Measurements from ENCODE around the gene ANXA2.

ANXA2 gene

DNA sequence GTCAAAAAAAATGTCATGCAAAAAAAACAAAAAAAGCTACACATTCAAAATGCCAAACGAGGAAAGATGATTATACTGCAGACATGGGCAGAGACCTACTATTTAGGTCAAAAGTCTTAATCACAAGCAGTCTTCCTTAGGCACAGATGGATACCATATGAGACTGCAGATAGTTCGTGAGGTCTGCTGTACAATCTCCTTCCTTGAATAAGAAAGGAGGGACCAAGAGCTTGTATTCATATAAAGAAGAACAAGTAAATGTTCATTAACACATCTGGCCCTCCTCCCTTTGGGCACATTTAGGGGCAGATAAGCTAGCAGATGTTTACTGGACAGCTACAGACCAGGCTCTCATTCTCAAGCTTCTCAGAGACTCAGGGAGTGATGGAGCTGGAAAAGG is 45.3 kb downstream of the ANXA2 start:
- TF ChIP-seq, protein P1, sequence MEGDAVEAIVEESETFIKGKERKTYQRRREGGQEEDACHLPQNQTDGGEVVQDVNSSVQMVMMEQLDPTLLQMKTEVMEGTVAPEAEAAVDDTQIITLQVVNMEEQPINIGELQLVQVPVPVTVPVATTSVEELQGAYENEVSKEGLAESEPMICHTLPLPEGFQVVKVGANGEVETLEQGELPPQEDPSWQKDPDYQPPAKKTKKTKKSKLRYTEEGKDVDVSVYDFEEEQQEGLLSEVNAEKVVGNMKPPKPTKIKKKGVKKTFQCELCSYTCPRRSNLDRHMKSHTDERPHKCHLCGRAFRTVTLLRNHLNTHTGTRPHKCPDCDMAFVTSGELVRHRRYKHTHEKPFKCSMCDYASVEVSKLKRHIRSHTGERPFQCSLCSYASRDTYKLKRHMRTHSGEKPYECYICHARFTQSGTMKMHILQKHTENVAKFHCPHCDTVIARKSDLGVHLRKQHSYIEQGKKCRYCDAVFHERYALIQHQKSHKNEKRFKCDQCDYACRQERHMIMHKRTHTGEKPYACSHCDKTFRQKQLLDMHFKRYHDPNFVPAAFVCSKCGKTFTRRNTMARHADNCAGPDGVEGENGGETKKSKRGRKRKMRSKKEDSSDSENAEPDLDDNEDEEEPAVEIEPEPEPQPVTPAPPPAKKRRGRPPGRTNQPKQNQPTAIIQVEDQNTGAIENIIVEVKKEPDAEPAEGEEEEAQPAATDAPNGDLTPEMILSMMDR (conservative IDR thresholded peaks at IDR 0.05; ENCODE audit: low read depth, low read length): no peak
- H3K4me3 ChIP-seq (ENCODE audit: low read length): no peak overlapping the region
- DNase-seq (ENCODE audit: low read depth): no peak

DNA sequence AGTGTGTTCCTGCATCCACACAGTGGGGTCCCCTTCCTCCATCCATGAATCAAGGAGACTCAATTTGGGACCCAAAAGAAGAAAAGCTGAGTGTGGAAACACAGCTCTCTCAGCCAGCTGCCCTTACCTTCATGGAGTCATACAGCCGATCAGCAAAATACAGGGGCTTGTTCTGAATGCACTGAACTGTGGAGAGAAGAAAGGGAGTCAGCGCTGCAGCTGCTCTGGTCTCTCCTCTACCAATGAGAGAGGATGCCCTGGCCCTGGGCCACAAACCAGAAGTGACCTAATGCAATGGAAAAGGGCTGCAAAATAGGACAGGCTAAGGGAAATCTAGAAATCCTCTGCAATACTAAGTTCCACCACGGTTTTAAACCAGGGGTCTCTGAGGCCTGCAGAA is 46.7 kb downstream of the ANXA2 start:
- no peak overlapping the region for H3K4me3 ChIP-seq (ENCODE audit: low read length)
- TF ChIP-seq, protein P1 (conservative IDR thresholded peaks at IDR 0.05; ENCODE audit: low read depth, low read length): no peak
- no peak for DNase-seq (ENCODE audit: low read depth)

DNA sequence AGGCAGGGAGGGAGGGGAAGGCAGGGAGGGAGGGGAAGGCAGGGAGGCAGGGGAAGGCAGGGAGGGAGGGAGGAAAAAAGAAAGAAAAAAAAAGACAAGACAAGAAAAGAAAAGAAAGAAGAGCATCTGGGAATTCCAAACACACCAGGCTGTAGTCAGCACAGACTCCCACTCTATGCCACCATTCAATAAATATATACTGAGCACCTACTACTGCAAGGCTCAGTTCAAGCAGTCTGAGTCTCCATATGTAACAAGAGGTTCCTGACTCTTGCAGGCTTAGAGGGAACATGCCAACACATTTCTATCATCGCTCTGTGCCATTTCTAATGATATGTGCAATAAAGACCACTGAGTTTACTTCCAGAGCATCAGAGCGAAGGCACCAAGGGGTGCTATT is 47.7 kb downstream of the ANXA2 start:
- DNase-seq (ENCODE audit: low read depth): no peak
- H3K4me3 ChIP-seq (ENCODE audit: low read length): no peak overlapping the region
- TF ChIP-seq, protein P1 (conservative IDR thresholded peaks at IDR 0.05; ENCODE audit: low read depth, low read length): no peak

DNA sequence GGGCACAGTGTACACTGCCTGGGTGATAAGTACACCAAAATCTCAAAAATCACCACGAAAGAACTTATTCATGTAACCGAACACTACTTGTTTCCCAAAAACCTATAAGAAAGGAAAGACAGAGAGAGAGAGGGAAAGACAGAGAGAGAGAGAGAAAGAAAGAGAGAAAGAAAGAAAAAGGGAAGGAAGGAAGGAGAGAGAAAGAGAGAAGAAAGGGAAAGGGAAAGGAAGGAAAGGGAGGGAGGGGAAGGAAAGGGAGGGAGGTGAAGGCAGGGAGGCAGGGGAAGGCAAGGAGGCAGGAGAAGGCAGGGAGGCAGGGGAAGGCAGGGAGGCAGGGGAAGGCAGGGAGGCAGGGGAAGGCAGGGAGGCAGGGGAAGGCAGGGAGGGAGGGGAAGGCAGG is 48.2 kb downstream of the ANXA2 start:
- TF ChIP-seq, protein P1 (conservative IDR thresholded peaks at IDR 0.05; ENCODE audit: low read depth, low read length): no peak
- no peak for DNase-seq (ENCODE audit: low read depth)
- no peak overlapping the region for H3K4me3 ChIP-seq (ENCODE audit: low read length)

DNA sequence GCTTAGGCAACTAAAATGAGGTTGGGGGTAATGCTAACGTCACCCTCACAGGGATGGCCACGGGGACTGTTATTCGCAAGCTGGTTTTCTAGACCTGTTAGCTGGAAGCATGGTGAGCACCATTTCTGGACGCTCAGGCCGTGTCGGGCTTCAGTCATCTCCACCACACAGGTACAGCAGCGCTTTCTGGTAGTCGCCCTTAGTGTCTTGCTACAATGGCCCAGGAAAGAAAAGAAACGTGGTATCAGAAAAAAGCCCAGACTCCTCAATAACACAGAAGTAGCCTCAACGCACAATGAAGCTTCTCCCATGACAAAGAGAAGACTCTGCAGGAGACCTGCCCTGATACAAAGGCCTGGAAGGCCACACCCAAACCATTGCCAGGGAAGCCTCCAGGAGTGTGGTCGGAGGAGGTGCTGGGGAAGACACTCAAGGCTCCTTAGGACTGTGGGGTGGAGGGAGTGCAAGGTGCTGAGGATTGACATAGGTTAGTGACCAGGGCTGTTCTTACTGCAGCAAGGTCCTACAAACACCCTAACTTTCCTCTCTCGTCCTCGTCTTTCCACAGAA is 50.2 kb downstream of the ANXA2 start:
- DNase-seq (ENCODE audit: low read depth): no peak
- TF ChIP-seq, protein P1 (conservative IDR thresholded peaks at IDR 0.05; ENCODE audit: low read depth, low read length): no peak
- no peak overlapping the region for H3K4me3 ChIP-seq (ENCODE audit: low read length)

DNA sequence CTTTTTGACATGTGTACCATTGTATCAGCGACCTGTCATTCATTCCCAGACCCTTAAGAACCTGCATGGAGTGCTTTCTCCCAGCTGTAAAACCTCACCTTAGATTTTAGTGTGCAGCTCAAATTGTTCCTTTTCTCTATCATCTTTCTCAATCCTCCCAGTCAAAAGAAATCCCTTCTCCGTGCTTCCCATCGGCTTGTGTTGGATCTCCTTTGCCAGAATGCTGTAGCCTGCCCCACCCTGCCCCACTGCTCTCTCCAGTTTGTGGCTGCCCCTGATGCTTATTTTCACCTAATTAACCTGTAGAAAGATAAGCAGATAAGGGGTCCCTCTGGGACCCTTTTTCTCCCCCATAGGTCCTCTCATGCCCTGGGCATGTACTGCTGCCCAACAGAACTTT is 51.1 kb downstream of the ANXA2 start:
- H3K4me3 ChIP-seq (ENCODE audit: low read length): no peak overlapping the region
- TF ChIP-seq, protein P1 (conservative IDR thresholded peaks at IDR 0.05; ENCODE audit: low read depth, low read length): no peak
- no peak for DNase-seq (ENCODE audit: low read depth)

DNA sequence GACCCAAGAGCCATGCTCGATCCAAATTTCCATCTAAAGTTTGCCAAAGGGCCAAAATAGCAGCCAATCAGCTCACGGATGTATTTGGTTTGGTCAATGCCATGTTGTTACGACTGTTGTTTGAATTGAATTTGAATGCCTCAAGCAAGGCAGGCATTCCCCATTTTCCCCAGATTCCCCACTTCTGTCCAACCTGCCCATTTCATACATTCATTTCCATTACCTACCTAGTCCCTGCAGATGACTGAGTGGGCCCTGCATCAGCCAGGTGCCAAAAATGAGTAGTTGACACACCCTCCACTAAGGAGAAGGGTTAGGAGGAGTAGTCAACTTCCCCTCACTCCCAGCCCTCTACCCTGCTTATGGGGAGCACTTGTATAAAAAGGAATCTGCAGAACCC is 51.7 kb downstream of the ANXA2 start:
- DNase-seq (ENCODE audit: low read depth): no peak

More for the DNA sequence above, 51.7 kb downstream of the ANXA2 start:
- H3K4me3 ChIP-seq (ENCODE audit: low read length): no peak overlapping the region
- TF ChIP-seq, protein P1 (conservative IDR thresholded peaks at IDR 0.05; ENCODE audit: low read depth, low read length): no peak

All from retinal pigment epithelial cell (primary cell).